PC-9 (cell line): Measurements from ENCODE around the gene TBL2.

ENCODE experiments used
- EZH2 ChIP-seq: fragments of 200-600 bp; sonication (generic); IDR thresholded peaks from 2 replicates; pipeline ENCODE4 v1.8.0; 2017; ENCODE audit warnings: antibody characterized with exemption, low read depth
- TF ChIP-seq, protein P1 (sequence below): fragments of 200-600 bp; sonication (generic); conservative IDR thresholded peaks from 2 replicates; pipeline ENCODE4 v1.6.1; 2017; ENCODE audit warnings: mixed run types, antibody characterized with exemption, mild to moderate bottlenecking, moderate library complexity

DNA sequence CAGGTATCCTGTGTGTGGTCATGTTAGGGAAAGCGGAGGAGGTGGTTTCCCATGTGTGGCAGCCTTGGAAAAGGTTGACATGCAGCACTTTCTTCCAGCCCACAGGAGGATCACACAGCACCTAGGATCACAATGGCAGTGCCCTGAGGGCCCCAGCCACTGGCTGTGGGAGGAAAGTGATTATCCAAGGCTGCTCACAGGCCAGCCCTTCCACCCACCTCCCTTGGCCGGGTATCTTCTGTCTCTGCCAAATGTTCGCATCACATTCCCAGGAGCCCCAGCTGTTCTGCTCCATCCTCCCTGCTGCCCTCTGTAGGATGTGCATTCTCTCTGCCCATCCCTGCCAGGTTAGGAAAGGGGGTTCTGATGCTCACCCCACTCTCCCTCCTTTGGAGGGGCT is 48.4 kb upstream of the TBL2 start:
- TF ChIP-seq, protein P1, sequence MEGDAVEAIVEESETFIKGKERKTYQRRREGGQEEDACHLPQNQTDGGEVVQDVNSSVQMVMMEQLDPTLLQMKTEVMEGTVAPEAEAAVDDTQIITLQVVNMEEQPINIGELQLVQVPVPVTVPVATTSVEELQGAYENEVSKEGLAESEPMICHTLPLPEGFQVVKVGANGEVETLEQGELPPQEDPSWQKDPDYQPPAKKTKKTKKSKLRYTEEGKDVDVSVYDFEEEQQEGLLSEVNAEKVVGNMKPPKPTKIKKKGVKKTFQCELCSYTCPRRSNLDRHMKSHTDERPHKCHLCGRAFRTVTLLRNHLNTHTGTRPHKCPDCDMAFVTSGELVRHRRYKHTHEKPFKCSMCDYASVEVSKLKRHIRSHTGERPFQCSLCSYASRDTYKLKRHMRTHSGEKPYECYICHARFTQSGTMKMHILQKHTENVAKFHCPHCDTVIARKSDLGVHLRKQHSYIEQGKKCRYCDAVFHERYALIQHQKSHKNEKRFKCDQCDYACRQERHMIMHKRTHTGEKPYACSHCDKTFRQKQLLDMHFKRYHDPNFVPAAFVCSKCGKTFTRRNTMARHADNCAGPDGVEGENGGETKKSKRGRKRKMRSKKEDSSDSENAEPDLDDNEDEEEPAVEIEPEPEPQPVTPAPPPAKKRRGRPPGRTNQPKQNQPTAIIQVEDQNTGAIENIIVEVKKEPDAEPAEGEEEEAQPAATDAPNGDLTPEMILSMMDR, result no peak
- no peak for TF ChIP-seq EZH2
